Panc1 (cell line): ENCODE measurements around the gene LINGO1. TPM values are rescaled to one million over a fixed set of nuclear protein-coding genes. Genes with fewer than 3 reads are reported as not detected.

ENCODE experiments used
- ATAC-seq: fragments of 200-7000 bp; cut with Tn5 transposase; 2 replicates; pipeline ENCODE4 v1.9.1; 2020; ENCODE audit warnings: mild to moderate bottlenecking, moderate library complexity
- BruUV-seq: library from RNA; stranded (reverse); fragments of 400-500 nt; replicated peaks from 2 replicates; lab custom pipeline; 2021; lab: Mats Ljungman, UMichigan
- CTCF ChIA-PET: fragments of 300-600 bp; sonication (Branson Sonifier 250); formaldehyde crosslinking; loops from one replicate; lab custom pipeline; 2022; ENCODE audit warnings: antibody characterized with exemption; lab: Charles Lee
- POLR2A ChIA-PET: fragments of 300-600 bp; sonication (Branson Sonifier 250); formaldehyde crosslinking; loops from one replicate; lab custom pipeline; 2022; ENCODE audit warnings: antibody characterized with exemption; lab: Charles Lee
- DNase-seq: peaks from one replicate; pipeline ENCODE4 v3.0.0-alpha.2; 2010; ENCODE audit warnings: low read depth, low spot score
- H3K27ac ChIP-seq: 2 replicates; pipeline ENCODE4 v1.5.1; 2011; ENCODE audit warnings: mild to moderate bottlenecking, low read length, inconsistent platforms
- H3K27me3 ChIP-seq: fragments of 200-500 bp; sonication (Bioruptor generic); 2 replicates; pipeline ENCODE4 v1.6.0; 2014; ENCODE audit warnings: low read length, inconsistent platforms; ENCODE audit not compliant: control insufficient read depth, insufficient read depth
- H3K36me3 ChIP-seq: fragments of 200-500 bp; sonication (Bioruptor generic); 2 replicates; pipeline ENCODE4 v1.5.1; 2014; ENCODE audit warnings: inconsistent platforms, mild to moderate bottlenecking, low read length, moderate library complexity; ENCODE audit not compliant: control insufficient read depth, insufficient read depth
- H3K4me1 ChIP-seq: 2 replicates; pipeline ENCODE4 v1.5.1; 2011; ENCODE audit warnings: inconsistent platforms, mild to moderate bottlenecking, low read length, moderate library complexity; ENCODE audit not compliant: control insufficient read depth, insufficient read depth
- H3K4me3 ChIP-seq, 2 experiments: 2 replicates each; pipeline ENCODE4 v1.5.1; 2011 to 2012; ENCODE audit warnings: low read depth in 2 of 2, low read length in 2 of 2, mild to moderate bottlenecking in 2 of 2, inconsistent platforms in 1 of 2, moderate library complexity in 1 of 2
- H3K9me3 ChIP-seq: fragments of 200-500 bp; sonication (Bioruptor generic); 2 replicates; pipeline ENCODE4 v1.5.1; 2014; ENCODE audit warnings: low read depth, mild to moderate bottlenecking, inconsistent platforms, low read length, moderate library complexity; ENCODE audit not compliant: control insufficient read depth, insufficient read depth
- POLR2AphosphoS5 ChIP-seq: IDR thresholded peaks from 2 replicates; pipeline ENCODE4 v1.6.1; 2012; ENCODE audit warnings: mild to moderate bottlenecking, low read depth, low read length, moderate library complexity
- SIN3A ChIP-seq: IDR thresholded peaks from 2 replicates; pipeline ENCODE4 v1.6.1; 2012; ENCODE audit warnings: low read depth, mild to moderate bottlenecking, low read length, moderate library complexity, borderline replicate concordance; ENCODE audit not compliant: insufficient read depth
- TCF7L2 ChIP-seq: IDR thresholded peaks from 2 replicates; pipeline ENCODE4 v1.6.1; 2011; ENCODE audit warnings: mild to moderate bottlenecking, low read depth, low read length, inconsistent platforms
- in situ Hi-C: cut with HindIII; loops from 2 replicates; pipeline ENCODE4 v1.10.0; 2016; ENCODE audit warnings: low sequenced_read_pairs, low pct_unique_long_range_greater_than_20kb
- intact Hi-C: fragments of 100-400 bp; cut with micrococcal nuclease; formaldehyde crosslinking; loops from one replicate; pipeline ENCODE4 v1.10.0; 2022; ENCODE audit not compliant: unreplicated experiment
- total RNA-seq: library from RNA; stranded (reverse); gene quantifications from one replicate; pipeline ENCODE4 v1.2.1, GENCODE V29; 2021; ENCODE audit not compliant: unreplicated experiment
- TF ChIP-seq, protein P1 (sequence below): fragments of 450-650 bp; IDR thresholded peaks from 2 replicates; pipeline ENCODE4 v1.5.1; 2017; ENCODE audit warnings: mild to moderate bottlenecking
- TF ChIP-seq, protein P2 (sequence below), 2 experiments: IDR thresholded peaks; 2 replicates each; pipeline ENCODE4 v1.6.1; 2011 to 2012; ENCODE audit warnings: low read depth in 2 of 2, control low read depth in 1 of 2, low read length in 1 of 2, mild to moderate bottlenecking in 1 of 2, moderate library complexity in 1 of 2; ENCODE audit not compliant: insufficient read depth in 1 of 2

Gene LINGO1
- total RNA-seq, 1 experiment from 2014 or later = 18.2 TPM

DNA sequence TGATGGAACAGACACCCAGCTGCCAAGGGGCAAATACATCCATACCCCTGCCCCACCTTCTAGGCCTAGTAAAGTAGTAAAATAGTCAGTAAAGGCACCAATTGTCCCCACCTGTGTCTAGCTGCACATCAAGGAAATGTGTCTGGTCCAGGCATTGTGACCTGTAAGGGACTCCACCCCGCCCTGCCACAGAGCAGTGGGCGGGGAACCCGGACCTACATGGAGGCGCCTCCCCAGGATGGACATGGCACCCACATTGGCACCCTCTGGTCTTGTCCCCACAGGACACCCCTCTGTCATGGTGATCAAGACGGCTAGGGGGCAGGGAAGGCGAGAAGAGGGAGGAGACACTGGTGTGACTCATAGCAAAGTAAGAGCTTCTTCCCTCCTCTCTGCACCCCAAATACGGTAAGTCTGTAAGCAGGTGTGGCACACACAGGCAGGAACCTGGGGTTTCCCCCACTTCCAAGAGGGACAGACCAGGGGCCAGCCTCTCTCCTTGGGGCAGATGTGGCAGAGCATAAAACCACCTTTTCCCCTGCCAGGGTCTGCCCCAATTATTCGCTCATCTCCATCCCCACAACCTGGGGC, 13.5 kb upstream of the LINGO1 start:
- intact Hi-C loops (no loop called here), in situ Hi-C loops (no loop called here)
- ChIA-PET CTCF (interaction anchor here (1.3 kb wide), 2 partner anchors 9 to 13 kb away, joined by 3 to 5 read pairs; no protein-coding TSS in a partner anchor), POLR2A (interaction anchor here (0.8 kb wide), 1 partner anchor 186 kb away, joined by 6 read pairs; no protein-coding TSS in a partner anchor)
- no peak for ATAC-seq
- TF ChIP-seq TCF7L2 (no peak), SIN3A (no peak), POLR2AphosphoS5 (no peak)
- TF ChIP-seq, protein P1, sequence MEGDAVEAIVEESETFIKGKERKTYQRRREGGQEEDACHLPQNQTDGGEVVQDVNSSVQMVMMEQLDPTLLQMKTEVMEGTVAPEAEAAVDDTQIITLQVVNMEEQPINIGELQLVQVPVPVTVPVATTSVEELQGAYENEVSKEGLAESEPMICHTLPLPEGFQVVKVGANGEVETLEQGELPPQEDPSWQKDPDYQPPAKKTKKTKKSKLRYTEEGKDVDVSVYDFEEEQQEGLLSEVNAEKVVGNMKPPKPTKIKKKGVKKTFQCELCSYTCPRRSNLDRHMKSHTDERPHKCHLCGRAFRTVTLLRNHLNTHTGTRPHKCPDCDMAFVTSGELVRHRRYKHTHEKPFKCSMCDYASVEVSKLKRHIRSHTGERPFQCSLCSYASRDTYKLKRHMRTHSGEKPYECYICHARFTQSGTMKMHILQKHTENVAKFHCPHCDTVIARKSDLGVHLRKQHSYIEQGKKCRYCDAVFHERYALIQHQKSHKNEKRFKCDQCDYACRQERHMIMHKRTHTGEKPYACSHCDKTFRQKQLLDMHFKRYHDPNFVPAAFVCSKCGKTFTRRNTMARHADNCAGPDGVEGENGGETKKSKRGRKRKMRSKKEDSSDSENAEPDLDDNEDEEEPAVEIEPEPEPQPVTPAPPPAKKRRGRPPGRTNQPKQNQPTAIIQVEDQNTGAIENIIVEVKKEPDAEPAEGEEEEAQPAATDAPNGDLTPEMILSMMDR = no peak
- TF ChIP-seq, protein P2, sequence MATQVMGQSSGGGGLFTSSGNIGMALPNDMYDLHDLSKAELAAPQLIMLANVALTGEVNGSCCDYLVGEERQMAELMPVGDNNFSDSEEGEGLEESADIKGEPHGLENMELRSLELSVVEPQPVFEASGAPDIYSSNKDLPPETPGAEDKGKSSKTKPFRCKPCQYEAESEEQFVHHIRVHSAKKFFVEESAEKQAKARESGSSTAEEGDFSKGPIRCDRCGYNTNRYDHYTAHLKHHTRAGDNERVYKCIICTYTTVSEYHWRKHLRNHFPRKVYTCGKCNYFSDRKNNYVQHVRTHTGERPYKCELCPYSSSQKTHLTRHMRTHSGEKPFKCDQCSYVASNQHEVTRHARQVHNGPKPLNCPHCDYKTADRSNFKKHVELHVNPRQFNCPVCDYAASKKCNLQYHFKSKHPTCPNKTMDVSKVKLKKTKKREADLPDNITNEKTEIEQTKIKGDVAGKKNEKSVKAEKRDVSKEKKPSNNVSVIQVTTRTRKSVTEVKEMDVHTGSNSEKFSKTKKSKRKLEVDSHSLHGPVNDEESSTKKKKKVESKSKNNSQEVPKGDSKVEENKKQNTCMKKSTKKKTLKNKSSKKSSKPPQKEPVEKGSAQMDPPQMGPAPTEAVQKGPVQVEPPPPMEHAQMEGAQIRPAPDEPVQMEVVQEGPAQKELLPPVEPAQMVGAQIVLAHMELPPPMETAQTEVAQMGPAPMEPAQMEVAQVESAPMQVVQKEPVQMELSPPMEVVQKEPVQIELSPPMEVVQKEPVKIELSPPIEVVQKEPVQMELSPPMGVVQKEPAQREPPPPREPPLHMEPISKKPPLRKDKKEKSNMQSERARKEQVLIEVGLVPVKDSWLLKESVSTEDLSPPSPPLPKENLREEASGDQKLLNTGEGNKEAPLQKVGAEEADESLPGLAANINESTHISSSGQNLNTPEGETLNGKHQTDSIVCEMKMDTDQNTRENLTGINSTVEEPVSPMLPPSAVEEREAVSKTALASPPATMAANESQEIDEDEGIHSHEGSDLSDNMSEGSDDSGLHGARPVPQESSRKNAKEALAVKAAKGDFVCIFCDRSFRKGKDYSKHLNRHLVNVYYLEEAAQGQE (IDR thresholded peaks at IDR 0.05; ENCODE audit: insufficient read depth in 1 of 2, low read depth in 2 of 2, low read length in 1 of 2) = no peak
- Histone ChIP-seq H3K4me1 (peaks cover 9% of the 10 kb centered on the region), H3K4me3 (no peak overlapping the region), H3K9me3 (no peaks in the 10 kb centered on the region), H3K27ac (no peak overlapping the region), H3K36me3 (no peaks in the 10 kb centered on the region), H3K27me3 (no peaks in the 10 kb centered on the region; the same call in none of the 2 replicates)
- DNase-seq = no peak
- BruUV-seq = no TSS peak

DNA sequence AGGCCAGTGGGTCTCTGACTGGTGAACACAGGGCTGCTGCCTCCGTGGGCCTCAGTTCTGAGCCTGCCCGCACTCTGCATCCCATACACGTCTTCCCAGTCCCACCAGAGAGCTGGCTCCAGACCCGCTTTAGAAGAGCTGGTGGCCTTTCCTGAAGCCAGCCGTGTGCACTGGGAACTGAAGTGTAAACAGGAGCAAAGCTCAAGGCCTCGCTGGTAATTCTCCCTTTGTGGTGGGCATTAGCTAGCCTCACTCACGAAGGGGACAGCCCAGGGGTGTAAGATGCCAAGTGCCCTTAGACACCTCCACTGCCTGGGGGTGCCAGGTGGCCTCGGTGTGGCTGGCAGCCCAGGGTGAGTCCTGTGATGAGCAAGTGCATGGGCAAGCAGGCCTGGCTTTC, 12.9 kb upstream of the LINGO1 start:
- no TSS peak for BruUV-seq
- CTCF ChIA-PET = interaction anchor here (1.3 kb wide), 2 partner anchors 10 to 12 kb away, joined by 3 to 5 read pairs; no protein-coding TSS in a partner anchor
- no peaks in the 10 kb centered on the region for H3K36me3 ChIP-seq
- no peaks in the 10 kb centered on the region; the same call in 1 of the 2 replicates for H3K27me3 ChIP-seq
- H3K9me3 ChIP-seq = no peaks in the 10 kb centered on the region
- TF ChIP-seq, protein P1 = no peak
- TF ChIP-seq POLR2AphosphoS5 (no peak), TCF7L2 (no peak), SIN3A (no peak)
- TF ChIP-seq, protein P2 (IDR thresholded peaks at IDR 0.05; ENCODE audit: insufficient read depth in 1 of 2, low read depth in 2 of 2, low read length in 1 of 2) = no peak
- no peak overlapping the region for H3K27ac ChIP-seq
- POLR2A ChIA-PET = no interaction called here
- no peak for ATAC-seq
- no peak for DNase-seq
- no peak overlapping the region for H3K4me3 ChIP-seq
- in situ Hi-C loops (no loop called here), intact Hi-C loops (no loop called here)
- H3K4me1 ChIP-seq = peaks cover 9% of the 10 kb centered on the region
